HCT116 (cell line): ENCODE data around the gene ELOVL3. TPM values are rescaled to one million over a fixed set of nuclear protein-coding genes. Genes with fewer than 3 reads are reported as not detected.

Experiments used
- ATAC-seq: fragments of 200-7000 bp; cut with Tn5 transposase; 2 replicates; pipeline ENCODE4 v1.9.1; 2020; ENCODE audit warnings: mild to moderate bottlenecking, moderate library complexity
- BruUV-seq: library from RNA; stranded (reverse); fragments of 400-500 nt; replicated peaks from 2 replicates; lab custom pipeline; 2021; lab: Mats Ljungman, UMichigan
- CTCF ChIA-PET: fragments of 300-600 bp; sonication (Branson Sonifier 250); formaldehyde crosslinking; loops from one replicate; lab custom pipeline; 2021; ENCODE audit warnings: antibody characterized with exemption; lab: Charles Lee
- POLR2A ChIA-PET: fragments of 300-600, 350-600 bp; sonication (Branson Sonifier 250); formaldehyde crosslinking; loops from one replicate; lab custom pipeline; 2021; ENCODE audit warnings: antibody characterized with exemption; lab: Charles Lee
- RAD21 ChIA-PET, 2 experiments: fragments of 300-600 bp; sonication (Branson Sonifier 250); formaldehyde crosslinking; loops; one replicate each; lab custom pipeline; 2023; ENCODE audit warnings: low total read pairs in 2 of 2; ENCODE audit not compliant: uncharacterized antibody in 2 of 2, unreplicated experiment in 2 of 2, low non-redundant PET in 1 of 2; lab: Charles Lee
- DNase-seq: peaks from one replicate; pipeline ENCODE4 v3.0.0-alpha.2; 2010; ENCODE audit warnings: low read depth, low spot score
- H2AFZ ChIP-seq: fragments of 200-600 bp; shearing (Covaris generic), sonication (generic); 2 replicates; pipeline ENCODE4 v1.6.1; 2017; ENCODE audit warnings: low read depth, mixed run types, mixed read lengths, antibody characterized with exemption, low read length; ENCODE audit not compliant: poor library complexity, severe bottlenecking
- H3K27ac ChIP-seq: 2 replicates; pipeline ENCODE4 v1.5.1; 2012; ENCODE audit warnings: low read depth, low read length
- H3K27me3 ChIP-seq: fragments of 200-600 bp; sonication (generic); 2 replicates; pipeline ENCODE4 v1.6.1; 2016; ENCODE audit warnings: mixed run types, low read length, mixed read lengths; ENCODE audit not compliant: insufficient read depth
- H3K36me3 ChIP-seq, 2 experiments: fragments of 200-500 bp in 1 of 2; fragments of 200-600 bp in 1 of 2; sonication (Bioruptor generic) in 1 of 2; sonication (generic) in 1 of 2; 2 replicates each; pipeline versions ENCODE4 v1.5.1 to v1.6.1; 2014 to 2016; ENCODE audit warnings: low read length in 2 of 2, inconsistent platforms in 1 of 2, mixed read lengths in 1 of 2, mixed run types in 1 of 2; ENCODE audit not compliant: insufficient read depth in 2 of 2, control insufficient read depth in 1 of 2
- H3K4me1 ChIP-seq, 2 experiments: fragments of 200-600 bp in 1 of 2; sonication (generic) in 1 of 2; 2 replicates each; pipeline versions ENCODE4 v1.5.1 to v1.6.1; 2012 to 2017; ENCODE audit warnings: low read length in 2 of 2, inconsistent platforms in 1 of 2, mild to moderate bottlenecking in 1 of 2, mixed read lengths in 1 of 2, mixed run types in 1 of 2, moderate library complexity in 1 of 2; ENCODE audit not compliant: insufficient read depth in 2 of 2, control insufficient read depth in 1 of 2
- H3K4me2 ChIP-seq: fragments of 200-600 bp; sonication (generic); 2 replicates; pipeline ENCODE4 v1.6.1; 2017; ENCODE audit warnings: mixed run types, low read length, mixed read lengths
- H3K4me3 ChIP-seq, 2 experiments: fragments of 200-600 bp in 1 of 2; sonication (generic) in 1 of 2; replicated peaks in 1 of 2; 2 replicates each; pipeline ENCODE4 v1.5.1; 2011 to 2016; ENCODE audit warnings: low read length in 2 of 2, control low read depth in 1 of 2, low read depth in 1 of 2, mild to moderate bottlenecking in 1 of 2, mixed read lengths in 1 of 2, mixed run types in 1 of 2
- H3K79me2 ChIP-seq: fragments of 200-600 bp; sonication (generic); 2 replicates; pipeline ENCODE4 v1.6.1; 2017; ENCODE audit warnings: mild to moderate bottlenecking, mixed run types, low read length, moderate library complexity, mixed read lengths; ENCODE audit not compliant: insufficient read depth
- H3K9ac ChIP-seq: fragments of 200-600 bp; sonication (generic); 2 replicates; pipeline ENCODE4 v1.6.1; 2016; ENCODE audit warnings: low read length, mixed read lengths
- H3K9me2 ChIP-seq: fragments of 200-600 bp; sonication (generic), shearing (Covaris generic); 2 replicates; pipeline ENCODE4 v1.6.1; 2017; ENCODE audit warnings: mixed run types, mild to moderate bottlenecking, moderate library complexity; ENCODE audit not compliant: insufficient read depth
- H3K9me3 ChIP-seq, 2 experiments: fragments of 200-500 bp in 1 of 2; fragments of 200-600 bp in 1 of 2; sonication (Bioruptor generic) in 1 of 2; sonication (generic) in 1 of 2; 2 replicates each; pipeline ENCODE4 v1.6.1; 2014 to 2017; ENCODE audit warnings: low read length in 2 of 2, mixed read lengths in 2 of 2, inconsistent platforms in 1 of 2, low read depth in 1 of 2, mild to moderate bottlenecking in 1 of 2, mixed run types in 1 of 2, moderate library complexity in 1 of 2; ENCODE audit not compliant: control insufficient read depth in 1 of 2, insufficient read depth in 1 of 2
- H4K20me1 ChIP-seq: fragments of 200-600 bp; sonication (generic), shearing (Covaris generic); 2 replicates; pipeline ENCODE4 v1.6.1; 2017; ENCODE audit warnings: mixed run types, mild to moderate bottlenecking, moderate library complexity; ENCODE audit not compliant: insufficient read depth
- ATF3 ChIP-seq: IDR thresholded peaks from 2 replicates; pipeline ENCODE4 v1.6.1; 2012
- CBX3 ChIP-seq: IDR thresholded peaks from 2 replicates; pipeline ENCODE4 v1.6.1; 2012; ENCODE audit warnings: low read depth
- CEBPB ChIP-seq: IDR thresholded peaks from 2 replicates; pipeline ENCODE4 v1.6.1; 2012; ENCODE audit warnings: low read depth
- EGR1 ChIP-seq: IDR thresholded peaks from 2 replicates; pipeline ENCODE4 v1.6.1; 2012; ENCODE audit warnings: low read depth
- ELF1 ChIP-seq: IDR thresholded peaks from 2 replicates; pipeline ENCODE4 v1.6.1; 2012; ENCODE audit warnings: low read depth, borderline replicate concordance
- EZH2 ChIP-seq: fragments of 200-600 bp; sonication (generic); IDR thresholded peaks from 2 replicates; pipeline ENCODE4 v1.6.1; 2017; ENCODE audit warnings: antibody characterized with exemption, mixed run types
- EZH2phosphoT487 ChIP-seq: fragments of 200-600 bp; IDR thresholded peaks from 2 replicates; pipeline ENCODE4 v1.6.1; 2018; ENCODE audit warnings: antibody characterized with exemption, borderline replicate concordance
- FOSL1 ChIP-seq: IDR thresholded peaks from 2 replicates; pipeline ENCODE4 v1.6.1; 2012; ENCODE audit warnings: low read depth
- JUND ChIP-seq: IDR thresholded peaks from 2 replicates; pipeline ENCODE4 v1.6.1; 2012
- POLR2A ChIP-seq: IDR thresholded peaks from 2 replicates; pipeline ENCODE4 v1.7.0; 2011; ENCODE audit warnings: borderline replicate concordance; ENCODE audit not compliant: insufficient read depth, insufficient read length; ENCODE audit errors: extremely low read depth
- POLR2AphosphoS5 ChIP-seq: IDR thresholded peaks from 2 replicates; pipeline ENCODE4 v1.6.1; 2011; ENCODE audit warnings: mild to moderate bottlenecking, low read depth, low read length, moderate library complexity
- RAD21 ChIP-seq: IDR thresholded peaks from 2 replicates; pipeline ENCODE4 v1.6.1; 2012; ENCODE audit warnings: low read depth, mild to moderate bottlenecking
- REST ChIP-seq: IDR thresholded peaks from 2 replicates; pipeline ENCODE4 v1.6.1; 2012; ENCODE audit warnings: low read depth
- SIN3A ChIP-seq: IDR thresholded peaks from 2 replicates; pipeline ENCODE4 v1.6.1; 2012; ENCODE audit warnings: low read depth
- SRF ChIP-seq: IDR thresholded peaks from 2 replicates; pipeline ENCODE4 v1.6.1; 2012; ENCODE audit warnings: low read depth
- TCF7L2 ChIP-seq: IDR thresholded peaks from 2 replicates; pipeline ENCODE4 v1.7.0; 2011; ENCODE audit warnings: borderline replicate concordance, inconsistent platforms; ENCODE audit not compliant: insufficient read depth, insufficient read length; ENCODE audit errors: extremely low read depth
- ZBTB33 ChIP-seq: IDR thresholded peaks from 2 replicates; pipeline ENCODE4 v1.6.1; 2011; ENCODE audit warnings: mild to moderate bottlenecking, low read length, moderate library complexity; ENCODE audit not compliant: insufficient replicate concordance; ENCODE audit errors: extremely low read depth
- ZFX ChIP-seq: fragments of 450-650 bp; IDR thresholded peaks from 2 replicates; pipeline ENCODE4 v1.6.1; 2017
- ZNF274 ChIP-seq: fragments of 200-500 bp; sonication (Bioruptor generic); IDR thresholded peaks from 2 replicates; pipeline ENCODE4 v1.6.1; 2014; ENCODE audit warnings: mild to moderate bottlenecking, low read depth, low read length, inconsistent platforms
- intact Hi-C: fragments of 100-400 bp; cut with micrococcal nuclease; formaldehyde crosslinking; loops from 2 replicates; pipeline ENCODE4 v1.10.0; 2022
- total RNA-seq: library from RNA; stranded (reverse); gene quantifications from one replicate; pipeline ENCODE4 v1.2.1, GENCODE V29; 2021; ENCODE audit not compliant: unreplicated experiment

The ELOVL3 gene
- total RNA-seq, 1 experiment from 2014 or later, result 5.5 TPM

- Histone ChIP-seq H3K9ac (no peak overlapping the region), H4K20me1 (no peaks in the 10 kb centered on the region), H3K9me2 (no peaks in the 10 kb centered on the region), H3K4me2 (no peak overlapping the region), H3K4me3 (no peak overlapping the region), H3K79me2 (no peaks in the 10 kb centered on the region), H3K4me1 (peaks cover 5 to 6% of the 10 kb centered on the region in 2 experiments), H3K27me3 (no peaks in the 10 kb centered on the region), H3K27ac (no peak overlapping the region), H2AFZ (no peak overlapping the region), H3K9me3 (no peaks in the 10 kb centered on the region), H3K36me3 (no peaks in the 10 kb centered on the region)
- intact Hi-C loops, result no loop called here
- DNase-seq (no peak), ATAC-seq (no peak)
- ChIA-PET RAD21 (no interaction called here), CTCF (interaction anchor here (0.9 to 5.3 kb wide), 2 partner anchors 10 to 126 kb away, joined by 3 to 46 read pairs; no protein-coding TSS in a partner anchor), POLR2A (no interaction called here)
- TF ChIP-seq FOSL1, result no peak
- no peak for TF ChIP-seq EGR1
- no peak for TF ChIP-seq EZH2phosphoT487
- TF ChIP-seq CEBPB, result no peak
- no peak for TF ChIP-seq RAD21
- TF ChIP-seq ZBTB33, result no peak
- no peak for TF ChIP-seq POLR2A
- no peak for TF ChIP-seq EZH2
- no peak for TF ChIP-seq ZNF274
- TF ChIP-seq ZFX, result no peak
- TF ChIP-seq POLR2AphosphoS5, result no peak
- no peak for TF ChIP-seq TCF7L2
- no peak for TF ChIP-seq REST
- no peak for TF ChIP-seq CBX3
- no peak for TF ChIP-seq ATF3
- TF ChIP-seq SRF, result no peak
- no peak for TF ChIP-seq SIN3A
- TF ChIP-seq ELF1, result no peak
- no peak for TF ChIP-seq JUND
- BruUV-seq, result no TSS peak
These were observed 5.5 kb upstream of the ELOVL3 start for GRCh38 chr10:102220612-102221011.
